HepG2 (cell line): Measurements from ENCODE around the gene GDF2. TPM values are rescaled to one million over a fixed set of nuclear protein-coding genes. Genes with fewer than 3 reads are reported as not detected.

Source experiments
- ATAC-seq: fragments of 200-7000 bp; cut with Tn5 transposase; 3 replicates; pipeline ENCODE4 v1.9.1; 2020; ENCODE audit warnings: mild to moderate bottlenecking, moderate library complexity
- BruUV-seq: library from RNA; stranded (reverse); fragments of 400-500 nt; replicated peaks from 2 replicates; lab custom pipeline; 2021; lab: Mats Ljungman, UMichigan
- CTCF ChIA-PET: fragments of 300-600 bp; formaldehyde crosslinking; extraction: SDS; loops from one replicate; lab custom pipeline; 2021; ENCODE audit warnings: low total read pairs, inconsistent platforms, low intra/inter-chr PET ratio; lab: Yijun Ruan, JAX
- POLR2A ChIA-PET: fragments of 350-600 bp; sonication (Branson Sonifier 250); formaldehyde crosslinking; loops from one replicate; lab custom pipeline; 2020; ENCODE audit warnings: antibody characterized with exemption, inconsistent platforms; lab: Yijun Ruan, JAX
- DNase-seq: peaks from one replicate; pipeline ENCODE4 v3.0.0-alpha.2; 2015; ENCODE audit warnings: low spot score
- FAIRE-seq: peaks from 3 replicates; lab custom pipeline; 2011; peaks lifted over from hg19 to GRCh38; lab: Jason Lieb, UNC
- H2AFZ ChIP-seq: one replicate; pipeline ENCODE4 v1.6.1; 2011; ENCODE audit warnings: low read length, inconsistent platforms
- H3K27ac ChIP-seq: fragments of 300-600 bp; 3 replicates; pipeline ENCODE4 v1.8.0; 2011; ENCODE audit warnings: mixed run types, mild to moderate bottlenecking, mixed read lengths, low read length, inconsistent platforms; ENCODE audit not compliant: insufficient read depth; ENCODE audit errors: extremely low read length
- H3K27me3 ChIP-seq, 2 experiments: fragments of 200-600 bp in 1 of 2; 2 replicates in 1 of 2; 3 replicates in 1 of 2; pipeline versions ENCODE4 v1.6.0 to v1.8.0; 2011; ENCODE audit warnings: low read length in 2 of 2, mild to moderate bottlenecking in 2 of 2, moderate library complexity in 2 of 2, inconsistent platforms in 1 of 2; ENCODE audit not compliant: insufficient read depth in 2 of 2, control insufficient read depth in 1 of 2
- H3K36me3 ChIP-seq, 2 experiments: fragments of 200-600 bp in 1 of 2; replicated peaks in 1 of 2; 2 replicates in 1 of 2; 3 replicates in 1 of 2; pipeline versions ENCODE4 v1.5.1 to v1.8.0; 2011; ENCODE audit warnings: low read length in 2 of 2, inconsistent platforms in 1 of 2; ENCODE audit not compliant: insufficient read depth in 2 of 2, control insufficient read depth in 1 of 2
- H3K4me1 ChIP-seq: 2 replicates; pipeline ENCODE4 v1.5.1; 2012; ENCODE audit warnings: low read length, inconsistent platforms; ENCODE audit not compliant: insufficient read depth
- H3K4me2 ChIP-seq: 2 replicates; pipeline ENCODE4 v1.6.0; 2011; ENCODE audit warnings: low read depth, low read length, inconsistent platforms
- H3K4me3 ChIP-seq, 3 experiments: fragments of 200-600 bp in 1 of 3; sonication (generic), shearing (Covaris generic) in 1 of 3; replicated peaks in 1 of 3; 2 replicates each; pipeline ENCODE4 v1.5.1; 2011 to 2016; ENCODE audit warnings: low read length in 3 of 3, inconsistent platforms in 2 of 3, low read depth in 2 of 3, mild to moderate bottlenecking in 2 of 3, control low read depth in 1 of 3, mixed read lengths in 1 of 3; ENCODE audit not compliant: insufficient read depth in 1 of 3
- H3K79me2 ChIP-seq: one replicate; pipeline ENCODE4 v1.6.1; 2011; ENCODE audit warnings: low read length, inconsistent platforms; ENCODE audit not compliant: insufficient read depth
- H3K9ac ChIP-seq: 2 replicates; pipeline ENCODE4 v1.6.0; 2011; ENCODE audit warnings: mild to moderate bottlenecking, low read depth, low read length, inconsistent platforms; ENCODE audit not compliant: insufficient read depth
- H3K9me3 ChIP-seq: 2 replicates; pipeline ENCODE4 v1.5.1; 2012; ENCODE audit warnings: mild to moderate bottlenecking, low read length
- H4K20me1 ChIP-seq: 2 replicates; pipeline ENCODE4 v1.6.0; 2011; ENCODE audit warnings: inconsistent platforms, mild to moderate bottlenecking, low read length, moderate library complexity; ENCODE audit not compliant: insufficient read depth
- ARID2 ChIP-seq: sonication (generic); formaldehyde crosslinking; IDR thresholded peaks from 2 replicates; pipeline ENCODE4 v1.8.1; 2022; ENCODE audit warnings: mild to moderate bottlenecking, missing genetic modification reagents, borderline replicate concordance
- CREB1 ChIP-seq, 2 experiments: fragments of 450-650 bp in 1 of 2; IDR thresholded peaks; 2 replicates each; pipeline ENCODE4 v1.6.1; 2016 to 2017; ENCODE audit warnings: control low read depth in 1 of 2, mild to moderate bottlenecking in 1 of 2, missing compliant biosample characterization in 1 of 2, missing genetic modification characterization in 1 of 2
- HIVEP1 ChIP-seq: sonication (generic); formaldehyde crosslinking; IDR thresholded peaks from 2 replicates; pipeline ENCODE4 v1.4.0; 2020; ENCODE audit warnings: mild to moderate bottlenecking, missing genetic modification reagents
- HOXA5 ChIP-seq: sonication (generic); formaldehyde crosslinking; IDR thresholded peaks from 2 replicates; pipeline ENCODE4 v1.4.0; 2020; ENCODE audit warnings: missing genetic modification reagents
- SMAD1 ChIP-seq: sonication (generic); formaldehyde crosslinking; IDR thresholded peaks from 2 replicates; pipeline ENCODE4 v1.4.0; 2020; ENCODE audit warnings: missing genetic modification reagents, low read depth, mild to moderate bottlenecking, borderline replicate concordance
- SSRP1 ChIP-seq: IDR thresholded peaks from 2 replicates; pipeline ENCODE4 v1.6.1; 2016; ENCODE audit warnings: control low read depth
- TSC22D2 ChIP-seq: sonication (generic); formaldehyde crosslinking; IDR thresholded peaks from 2 replicates; pipeline ENCODE4 v1.5.1; 2020; ENCODE audit warnings: missing genetic modification reagents, mild to moderate bottlenecking, borderline replicate concordance
- ZKSCAN8 ChIP-seq: IDR thresholded peaks from 2 replicates; pipeline ENCODE4 v1.6.1; 2016; ENCODE audit warnings: borderline replicate concordance, missing genetic modification reagents, missing compliant biosample characterization
- ZNF101 ChIP-seq: sonication (generic); formaldehyde crosslinking; IDR thresholded peaks from 2 replicates; pipeline ENCODE4 v1.4.0; 2020; ENCODE audit warnings: mild to moderate bottlenecking, low read depth, missing genetic modification reagents, borderline replicate concordance
- ZNF12 ChIP-seq: sonication (generic); formaldehyde crosslinking; IDR thresholded peaks from 2 replicates; pipeline ENCODE4 v1.5.0; 2020; ENCODE audit warnings: missing genetic modification reagents
- ZNF354B ChIP-seq: sonication (generic); formaldehyde crosslinking; IDR thresholded peaks from 2 replicates; pipeline ENCODE4 v1.8.0; 2022; ENCODE audit warnings: mild to moderate bottlenecking, missing genetic modification reagents
- ZNF616 ChIP-seq: sonication (generic); formaldehyde crosslinking; IDR thresholded peaks from 2 replicates; pipeline ENCODE4 v1.5.0; 2020; ENCODE audit warnings: low read depth, mild to moderate bottlenecking, missing genetic modification reagents
- ZSCAN20 ChIP-seq: sonication (generic); formaldehyde crosslinking; IDR thresholded peaks from 2 replicates; pipeline ENCODE4 v1.4.0; 2020; ENCODE audit warnings: missing genetic modification reagents, mild to moderate bottlenecking, borderline replicate concordance
- WGBS: methylation state at CpG from one replicate; pipeline ENCODE4 v1.1.6; 2017; ENCODE audit warnings: low lambda C conversion rate; 5-methylcytosine and 5-hydroxymethylcytosine counted together
- in situ Hi-C: cut with HindIII; loops from 2 replicates; pipeline ENCODE4 v1.10.0; 2017; ENCODE audit warnings: low pct_unique_long_range_greater_than_20kb; ENCODE audit not compliant: extremely low pct_ligation_motif_present
- intact Hi-C: fragments of 100-400 bp; cut with micrococcal nuclease; formaldehyde crosslinking; loops from one replicate; pipeline ENCODE4 v1.10.0; 2022; ENCODE audit not compliant: unreplicated experiment
- polyA plus RNA-seq, 8 experiments: library from polyadenylated mRNA; depleted of rRNA in 3 of 8; stranded (reverse) in 7 of 8; unstranded in 1 of 8; fragments of >200 nt; fragmentation: Illumina TruSeq in 4 of 8; extraction: Trizol in 4 of 8; gene quantifications; 2 replicates each; pipeline versions ENCODE4 v1.2.1 to v1.2.3, GENCODE V29; 2011 to 2016; ENCODE audit warnings: low read depth in 4 of 8, missing spikeins in 1 of 8, mixed read lengths in 1 of 8; ENCODE audit not compliant: insufficient read depth in 1 of 8
- total RNA-seq, 5 experiments: library from RNA; depleted of rRNA; stranded (reverse); fragments of >200 nt; fragmentation: Illumina TruSeq; extraction: Trizol; gene quantifications; 2 replicates each; pipeline ENCODE4 v1.2.3, GENCODE V29; 2016; ENCODE audit warnings: low read depth in 1 of 5
- TF ChIP-seq, protein P1 (sequence below): sonication (generic); formaldehyde crosslinking; IDR thresholded peaks from 2 replicates; pipeline ENCODE4 v1.8.0; 2022; ENCODE audit warnings: missing genetic modification reagents, low read depth, mild to moderate bottlenecking, borderline replicate concordance
- TF ChIP-seq, protein P2 (sequence below): sonication (generic); formaldehyde crosslinking; IDR thresholded peaks from 2 replicates; pipeline ENCODE4 v1.4.0; 2020; ENCODE audit warnings: missing genetic modification reagents

GDF2 gene
- total and polyA plus RNA-seq, 2 of the 13 experiments (the other 11 are each of a cell fraction or from before 2014, with no cell fraction given): not detected

DNA sequence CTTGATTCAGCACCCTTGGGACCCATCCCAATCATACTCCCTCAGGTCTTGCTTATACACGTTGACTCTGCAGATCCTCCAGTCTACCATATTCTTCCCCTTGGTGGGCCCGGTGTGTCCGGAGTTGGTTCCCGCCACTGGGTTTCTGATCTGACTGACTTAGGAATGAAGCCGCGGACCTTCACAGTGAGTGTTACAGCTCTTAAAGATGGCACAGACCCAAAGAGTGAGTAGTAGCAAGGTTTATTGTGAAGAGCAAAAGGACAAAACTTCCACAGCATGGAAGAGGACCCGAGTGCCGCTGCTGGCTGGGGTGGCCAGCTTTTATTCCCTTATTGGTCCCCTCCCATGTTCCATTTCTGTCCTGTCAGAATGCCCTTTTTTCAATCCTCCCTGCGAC, 28.2 kb upstream of the GDF2 start:
- no peak for DNase-seq
- BruUV-seq: no TSS peak
- H3K36me3 ChIP-seq: no peaks in the 10 kb centered on the region
- H3K9ac ChIP-seq: no peak overlapping the region
- no peak for FAIRE-seq
- POLR2A ChIA-PET: no interaction called here
- no peak overlapping the region for H2AFZ ChIP-seq
- no peak overlapping the region for H3K4me2 ChIP-seq
- H4K20me1 ChIP-seq: no peaks in the 10 kb centered on the region
- TF ChIP-seq TSC22D2 (CRISPR knock-in tag): no peak
- TF ChIP-seq ZKSCAN8: no peak
- TF ChIP-seq ZNF354B: no peak
- TF ChIP-seq SSRP1: no peak
- no peak for TF ChIP-seq ZNF616 (CRISPR knock-in tag)
- no peak for TF ChIP-seq ZNF12 (CRISPR knock-in tag)
- TF ChIP-seq SMAD1 (CRISPR knock-in tag): no peak
- no peak for TF ChIP-seq HIVEP1 (CRISPR knock-in tag)
- no peak for TF ChIP-seq ZSCAN20 (CRISPR knock-in tag)
- no peak for TF ChIP-seq ZNF101 (CRISPR knock-in tag)
- WGBS: 47% methylated on average over 9 of the region's 9 CpGs
- in situ Hi-C loops: no loop called here
- no peak overlapping the region for H3K27ac ChIP-seq
- H3K79me2 ChIP-seq: no peaks in the 10 kb centered on the region
- H3K4me3 ChIP-seq: no peak overlapping the region
- ATAC-seq: no peak
- peaks cover 1 to 43% of the 10 kb centered on the region in 2 experiments; a peak in 4 of 5 replicates for H3K27me3 ChIP-seq
- intact Hi-C loops: no loop called here
- H3K4me1 ChIP-seq: no peaks in the 10 kb centered on the region
- CTCF ChIA-PET: no interaction called here
- no peaks in the 10 kb centered on the region for H3K9me3 ChIP-seq

DNA sequence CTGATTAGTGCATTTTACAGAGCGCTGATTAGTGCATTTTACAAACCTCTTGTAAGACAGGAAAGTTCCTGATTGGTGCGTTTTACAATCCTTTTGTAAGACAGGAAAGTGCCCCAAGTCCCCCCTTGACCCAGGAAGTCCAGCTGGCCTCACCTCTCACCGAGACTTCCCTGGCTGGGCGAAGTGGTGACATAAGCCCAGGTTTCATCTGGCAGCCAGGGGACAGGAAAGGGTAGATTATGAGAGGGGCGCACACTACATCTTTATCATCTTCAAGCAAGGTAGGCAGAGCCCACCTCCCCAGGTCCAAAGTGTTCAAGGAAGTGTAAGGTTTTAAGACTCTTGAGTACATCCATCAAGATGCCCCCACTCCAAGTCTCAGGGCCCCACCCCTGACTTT, 27.8 kb upstream of the GDF2 start:
- Histone ChIP-seq H4K20me1 (no peaks in the 10 kb centered on the region), H2AFZ (no peak overlapping the region), H3K9ac (no peak overlapping the region), H3K9me3 (no peaks in the 10 kb centered on the region), H3K4me3 (no peak overlapping the region), H3K36me3 (no peaks in the 10 kb centered on the region), H3K27ac (no peak overlapping the region), H3K79me2 (no peaks in the 10 kb centered on the region), H3K4me2 (no peak overlapping the region), H3K27me3 (peaks cover 1 to 47% of the 10 kb centered on the region in 2 experiments; a peak in 3 of 5 replicates), H3K4me1 (no peaks in the 10 kb centered on the region)
- DNase-seq: no peak
- no peak for FAIRE-seq
- WGBS: 21% methylated on average over 5 of the region's 5 CpGs
- ATAC-seq: no peak
- in situ Hi-C loops: no loop called here
- intact Hi-C loops: no loop called here
- no TSS peak for BruUV-seq
- ChIA-PET CTCF (no interaction called here), POLR2A (no interaction called here)
- TF ChIP-seq, protein P1, sequence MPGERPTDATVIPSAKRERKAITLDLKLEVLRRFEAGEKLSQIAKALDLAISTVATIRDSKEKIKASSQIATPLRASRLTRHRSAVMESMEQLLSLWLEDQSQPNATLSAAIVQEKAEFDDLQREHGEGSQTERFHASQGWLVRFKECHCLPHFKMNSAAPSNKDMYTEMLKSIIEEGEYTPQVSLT: no peak
- TF ChIP-seq ARID2: no peak
- no peak for TF ChIP-seq HOXA5 (CRISPR knock-in tag)
- TF ChIP-seq CREB1 (IDR thresholded peaks at IDR 0.05): no peak
- TF ChIP-seq CREB1 (CRISPR knock-in tag; IDR thresholded peaks at IDR 0.05): no peak
- TF ChIP-seq, protein P2, sequence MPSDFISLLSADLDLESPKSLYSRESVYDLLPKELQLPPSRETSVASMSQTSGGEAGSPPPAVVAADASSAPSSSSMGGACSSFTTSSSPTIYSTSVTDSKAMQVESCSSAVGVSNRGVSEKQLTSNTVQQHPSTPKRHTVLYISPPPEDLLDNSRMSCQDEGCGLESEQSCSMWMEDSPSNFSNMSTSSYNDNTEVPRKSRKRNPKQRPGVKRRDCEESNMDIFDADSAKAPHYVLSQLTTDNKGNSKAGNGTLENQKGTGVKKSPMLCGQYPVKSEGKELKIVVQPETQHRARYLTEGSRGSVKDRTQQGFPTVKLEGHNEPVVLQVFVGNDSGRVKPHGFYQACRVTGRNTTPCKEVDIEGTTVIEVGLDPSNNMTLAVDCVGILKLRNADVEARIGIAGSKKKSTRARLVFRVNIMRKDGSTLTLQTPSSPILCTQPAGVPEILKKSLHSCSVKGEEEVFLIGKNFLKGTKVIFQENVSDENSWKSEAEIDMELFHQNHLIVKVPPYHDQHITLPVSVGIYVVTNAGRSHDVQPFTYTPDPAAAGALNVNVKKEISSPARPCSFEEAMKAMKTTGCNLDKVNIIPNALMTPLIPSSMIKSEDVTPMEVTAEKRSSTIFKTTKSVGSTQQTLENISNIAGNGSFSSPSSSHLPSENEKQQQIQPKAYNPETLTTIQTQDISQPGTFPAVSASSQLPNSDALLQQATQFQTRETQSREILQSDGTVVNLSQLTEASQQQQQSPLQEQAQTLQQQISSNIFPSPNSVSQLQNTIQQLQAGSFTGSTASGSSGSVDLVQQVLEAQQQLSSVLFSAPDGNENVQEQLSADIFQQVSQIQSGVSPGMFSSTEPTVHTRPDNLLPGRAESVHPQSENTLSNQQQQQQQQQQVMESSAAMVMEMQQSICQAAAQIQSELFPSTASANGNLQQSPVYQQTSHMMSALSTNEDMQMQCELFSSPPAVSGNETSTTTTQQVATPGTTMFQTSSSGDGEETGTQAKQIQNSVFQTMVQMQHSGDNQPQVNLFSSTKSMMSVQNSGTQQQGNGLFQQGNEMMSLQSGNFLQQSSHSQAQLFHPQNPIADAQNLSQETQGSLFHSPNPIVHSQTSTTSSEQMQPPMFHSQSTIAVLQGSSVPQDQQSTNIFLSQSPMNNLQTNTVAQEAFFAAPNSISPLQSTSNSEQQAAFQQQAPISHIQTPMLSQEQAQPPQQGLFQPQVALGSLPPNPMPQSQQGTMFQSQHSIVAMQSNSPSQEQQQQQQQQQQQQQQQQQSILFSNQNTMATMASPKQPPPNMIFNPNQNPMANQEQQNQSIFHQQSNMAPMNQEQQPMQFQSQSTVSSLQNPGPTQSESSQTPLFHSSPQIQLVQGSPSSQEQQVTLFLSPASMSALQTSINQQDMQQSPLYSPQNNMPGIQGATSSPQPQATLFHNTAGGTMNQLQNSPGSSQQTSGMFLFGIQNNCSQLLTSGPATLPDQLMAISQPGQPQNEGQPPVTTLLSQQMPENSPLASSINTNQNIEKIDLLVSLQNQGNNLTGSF: no peak
